ENCODE measurements around the gene SNED1. TPM values are rescaled to one million over a fixed set of nuclear protein-coding genes. Genes with fewer than 3 reads are reported as not detected.

The SNED1 gene
- polyA plus RNA-seq, 2 of the 4 experiments (the other 2 are of a cell fraction), result 0.15 to 0.21 TPM

- ATAC-seq, result no peak
- no peak for DNase-seq (ENCODE audit: low read depth in 1 of 2, low spot score in 1 of 2)
- Histone ChIP-seq H3K9me3 (no peaks in the 10 kb centered on the region), H3K27ac (no peak overlapping the region), H3K4me1 (no peaks in the 10 kb centered on the region), H3K4me2 (no peak overlapping the region), H3K4me3 (no peak overlapping the region)
- no peak for FAIRE-seq
- TF ChIP-seq PHF8 (IDR thresholded peaks at IDR 0.05; ENCODE audit: borderline replicate concordance, low read depth), result no peak
- no peak for TF ChIP-seq SREBF2 (IDR thresholded peaks at IDR 0.05)
- TF ChIP-seq MAX (IDR thresholded peaks at IDR 0.05), result no peak
- TF ChIP-seq HOXA7 (CRISPR knock-in tag; IDR thresholded peaks at IDR 0.05), result no peak
- no peak for TF ChIP-seq HDAC2 (IDR thresholded peaks at IDR 0.05)
- no peak for TF ChIP-seq RNF2 (IDR thresholded peaks at IDR 0.05; ENCODE audit: borderline replicate concordance, low read depth)
- WGBS (ENCODE audit: missing lambda C conversion rate), result 86% methylated on average over 20 of the region's 39 CpGs
- ChIA-PET POLR2A (no interaction called here), CTCF (no interaction called here)
These were observed 37.5 kb downstream of the SNED1 start for GRCh38 chr2:241035818-241036396.

- H3K4me2 ChIP-seq, result no peak overlapping the region
- H3K9me3 ChIP-seq, result no peaks in the 10 kb centered on the region
- no peak for DNase-seq (ENCODE audit: low read depth in 1 of 2, low spot score in 1 of 2)
- POLR2A ChIA-PET, result no interaction called here
- TF ChIP-seq PHF8 (IDR thresholded peaks at IDR 0.05; ENCODE audit: borderline replicate concordance, low read depth), result no peak
- TF ChIP-seq HMGXB4 (CRISPR knock-in tag; IDR thresholded peaks at IDR 0.05; ENCODE audit: borderline replicate concordance), result no peak
- TF ChIP-seq JUN (IDR thresholded peaks at IDR 0.05), result no peak
- no peak for TF ChIP-seq CBX2 (IDR thresholded peaks at IDR 0.05; ENCODE audit: borderline replicate concordance, low read depth)
- no peak for TF ChIP-seq RARB (CRISPR knock-in tag; IDR thresholded peaks at IDR 0.05)
- no peak for TF ChIP-seq USF2 (IDR thresholded peaks at IDR 0.05)
- no peak for TF ChIP-seq POLR2AphosphoS2 (conservative IDR thresholded peaks at IDR 0.05; ENCODE audit: low read length)
- no peak for TF ChIP-seq KDM1A (IDR thresholded peaks at IDR 0.05; ENCODE audit: low read depth)
- H3K4me3 ChIP-seq, result no peak overlapping the region
- no peak for FAIRE-seq
- CTCF ChIA-PET, result no interaction called here
- H3K27ac ChIP-seq, result no peak overlapping the region
- WGBS (ENCODE audit: missing lambda C conversion rate), result 72% methylated on average over 28 of the region's 36 CpGs
- no peak for ATAC-seq
- H3K4me1 ChIP-seq, result no peaks in the 10 kb centered on the region
These were observed 38.1 kb downstream of the SNED1 start for GRCh38 chr2:241036397-241036963.

GRCh38 chr2:241036964-241037421 is 38.6 kb downstream of the SNED1 start:
- 71% methylated on average over 10 of the region's 18 CpGs for WGBS (ENCODE audit: missing lambda C conversion rate)
- TF ChIP-seq MAZ (IDR thresholded peaks at IDR 0.05; ENCODE audit: borderline replicate concordance, low read depth, low read length) (no peak), CTCF (IDR thresholded peaks at IDR 0.05) (no peak), JUNB (IDR thresholded peaks at IDR 0.05) (no peak), KDM5A (IDR thresholded peaks at IDR 0.05) (no peak), ZC3H11A (IDR thresholded peaks at IDR 0.05) (no peak), CEBPB (IDR thresholded peaks at IDR 0.05) (no peak), ESRRA (IDR thresholded peaks at IDR 0.05; ENCODE audit: borderline replicate concordance, low read length) (no peak), CHD4 (IDR thresholded peaks at IDR 0.05; ENCODE audit: borderline replicate concordance) (no peak), POLR2A (IDR thresholded peaks at IDR 0.05; ENCODE audit: low read length) (no peak), NFE2L2 (conservative IDR thresholded peaks at IDR 0.05; ENCODE audit: low read length) (no peak), BHLHE40 (IDR thresholded peaks at IDR 0.05; ENCODE audit: low read depth, low read length) (no peak), TP53 (CRISPR knock-in tag; IDR thresholded peaks at IDR 0.05) (no peak), RNF2 (IDR thresholded peaks at IDR 0.05; ENCODE audit: borderline replicate concordance, low read depth) (no peak), MAFK (IDR thresholded peaks at IDR 0.05; ENCODE audit: partially characterized antibody) (no peak)
- no peak for ATAC-seq
- H3K4me1 ChIP-seq, result no peaks in the 10 kb centered on the region
- ChIA-PET POLR2A (no interaction called here), CTCF (no interaction called here)
- no peak overlapping the region for H3K4me3 ChIP-seq
- FAIRE-seq, result no peak
- no peak overlapping the region for H3K27ac ChIP-seq
- H3K4me2 ChIP-seq, result no peak overlapping the region
- no peak for DNase-seq (ENCODE audit: low read depth in 1 of 2, low spot score in 1 of 2)
- no peaks in the 10 kb centered on the region for H3K9me3 ChIP-seq
